Stimulated activated CD8-positive, alpha-beta memory T cell treated with anti-CD3 and anti-CD28 coated beads, Interleukin-7, amount 100 ng/mL, for 48 hours (primary cell): ENCODE measurements around the gene SRC.

Experiments
- DNase-seq, 2 donors: peaks; one replicate each; pipeline ENCODE4 v3.0.0-alpha.2; 2020; ENCODE audit warnings: low read depth in 1 of 2; ENCODE audit errors: extremely low read depth in 1 of 2

The SRC gene

DNA sequence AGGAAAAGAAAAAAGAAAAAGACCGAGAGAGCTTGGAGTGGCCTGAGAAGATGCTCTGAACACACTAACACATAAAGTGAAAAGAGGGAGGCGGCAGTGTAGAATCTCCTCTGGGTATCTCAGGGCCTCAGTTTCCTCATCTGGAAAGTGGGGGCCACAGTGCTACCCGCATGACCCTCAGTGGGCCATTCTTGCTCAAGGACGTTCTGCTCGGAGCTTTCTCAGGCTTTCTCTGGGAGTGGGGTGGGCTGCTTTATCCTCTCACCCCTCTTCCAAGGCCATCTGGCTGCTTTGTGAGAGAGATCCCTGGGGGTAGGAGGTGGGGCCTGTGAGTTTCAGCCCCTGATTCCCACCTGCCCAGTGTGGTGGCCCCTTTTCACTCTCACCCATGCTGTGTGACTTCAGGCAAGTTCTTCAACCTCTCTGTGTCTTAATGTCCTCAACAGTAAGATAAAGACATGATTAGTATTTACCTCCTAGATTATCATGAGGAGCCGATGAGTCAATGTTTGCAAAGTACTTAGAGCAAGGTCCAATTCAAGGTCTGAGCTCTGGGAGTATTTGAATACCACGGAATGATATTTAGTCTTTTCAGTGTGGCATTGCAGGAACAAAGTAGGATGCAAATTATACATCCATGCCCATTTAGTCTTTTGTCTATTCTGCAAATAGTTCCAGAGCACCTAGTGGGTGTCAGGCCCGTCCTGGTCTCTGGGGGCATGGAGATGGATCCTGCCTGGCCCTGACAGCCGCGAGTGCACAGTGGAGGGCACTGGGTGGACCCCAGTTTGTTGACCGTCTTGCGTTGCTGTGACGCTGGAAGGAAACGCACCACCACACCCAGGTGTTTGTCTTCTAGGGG is 34.3 kb downstream of the SRC start:
- DNase-seq = no peak

DNA sequence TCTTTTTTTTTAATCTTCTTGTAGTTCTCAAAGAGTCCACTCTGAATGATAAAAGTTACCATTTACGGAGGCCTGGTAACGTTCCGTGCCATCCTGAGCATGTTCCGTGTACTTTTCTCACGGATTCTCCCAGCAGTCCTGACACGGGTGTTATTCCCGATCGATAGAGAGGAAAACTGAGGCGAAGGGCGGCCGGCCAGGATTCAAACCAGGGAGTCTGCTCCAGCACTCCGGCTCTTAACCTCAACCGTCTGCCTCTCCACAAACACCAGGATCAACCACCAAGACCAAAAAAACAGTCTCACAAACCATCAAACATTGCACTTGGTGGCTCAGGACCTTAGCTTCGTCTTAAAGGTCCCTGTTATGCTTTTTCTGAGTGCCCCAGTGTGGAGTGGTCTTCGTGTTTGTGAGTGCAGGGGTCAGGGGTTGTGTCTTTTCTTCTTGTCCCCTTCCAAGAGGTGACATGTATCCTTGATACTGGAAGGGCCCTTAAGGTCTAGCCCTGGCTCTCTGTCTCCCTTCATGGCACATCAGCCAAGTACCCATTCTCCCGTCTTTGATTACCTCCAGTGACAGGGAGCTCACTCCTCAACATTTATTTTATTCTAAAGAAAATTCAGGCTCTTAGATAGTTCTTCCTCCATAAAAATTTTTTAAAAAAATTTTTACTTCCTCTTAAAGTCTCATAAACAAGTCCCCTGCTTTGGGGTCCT is 35.1 kb downstream of the SRC start:
- DNase-seq = no peak

DNA sequence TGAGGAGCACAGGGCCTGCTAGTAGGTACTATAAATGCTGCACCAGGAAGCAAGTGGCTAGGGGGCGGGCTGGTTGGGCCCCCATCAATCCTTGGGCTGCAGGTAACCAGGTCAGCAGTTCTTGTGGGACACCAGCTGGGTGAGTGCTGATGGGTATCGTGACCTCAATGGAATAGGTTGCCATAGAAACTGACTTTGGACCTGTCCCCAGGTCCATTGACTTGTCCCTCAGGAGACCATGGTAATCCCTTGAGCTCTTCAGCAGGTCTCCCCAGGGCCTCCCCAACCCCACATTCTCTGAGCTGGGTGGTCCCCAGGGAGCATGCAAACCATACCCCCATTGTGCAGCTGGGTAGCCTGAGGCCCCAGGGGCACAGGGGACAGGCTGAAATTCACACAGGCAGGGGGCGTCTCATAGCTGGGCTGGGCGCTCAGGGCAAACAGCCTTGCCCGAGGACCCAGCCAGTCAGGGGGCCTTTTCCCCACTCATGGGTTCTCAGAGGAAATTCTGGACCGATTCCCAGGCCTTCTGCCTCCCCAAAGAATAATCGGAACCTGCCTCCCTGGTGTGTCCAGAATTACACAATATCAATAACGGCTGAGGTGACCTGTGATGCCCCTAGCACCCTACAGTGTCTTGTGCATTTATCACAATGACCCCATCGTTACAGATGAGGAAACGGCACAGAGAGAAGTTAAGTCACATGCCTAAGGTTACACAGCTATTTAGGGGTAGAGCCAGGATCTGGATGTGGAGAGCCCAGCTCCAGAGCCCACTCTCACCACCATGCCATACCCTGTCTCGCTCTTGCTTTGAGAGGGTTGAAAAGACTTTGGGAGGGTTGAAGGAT is 35.9 kb downstream of the SRC start:
- DNase-seq = no peak

DNA sequence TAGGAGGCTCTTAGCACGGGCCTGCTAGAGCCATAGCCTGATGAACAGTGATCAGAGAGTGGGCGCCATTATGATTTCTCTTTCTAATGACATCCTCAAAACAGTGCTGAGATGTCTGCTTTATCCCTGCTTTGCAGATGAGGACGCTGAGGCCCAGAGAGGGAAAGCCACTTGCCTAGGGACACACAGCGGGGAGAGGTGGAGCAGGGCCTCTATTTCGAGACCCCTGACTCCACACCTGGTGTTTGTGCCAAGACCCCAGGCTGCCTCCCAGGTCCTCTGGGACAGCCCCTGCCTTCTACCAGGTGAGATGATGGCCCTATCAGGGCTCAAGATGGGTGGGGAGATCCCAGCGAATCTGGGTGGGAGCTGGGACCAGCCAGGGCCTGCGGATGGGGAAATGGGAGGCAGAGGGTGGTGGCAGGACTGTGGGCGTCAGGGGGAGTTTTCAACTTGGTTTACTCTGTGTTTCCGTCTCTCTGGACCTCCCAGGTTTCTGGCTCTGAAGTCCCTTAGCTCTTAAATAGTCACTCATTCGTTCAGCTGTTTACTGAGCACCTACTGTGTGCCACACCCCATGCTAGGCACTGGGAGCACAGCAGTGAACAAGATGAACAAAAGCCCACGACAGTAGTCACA is 36.7 kb downstream of the SRC start:
- no peak for DNase-seq

DNA sequence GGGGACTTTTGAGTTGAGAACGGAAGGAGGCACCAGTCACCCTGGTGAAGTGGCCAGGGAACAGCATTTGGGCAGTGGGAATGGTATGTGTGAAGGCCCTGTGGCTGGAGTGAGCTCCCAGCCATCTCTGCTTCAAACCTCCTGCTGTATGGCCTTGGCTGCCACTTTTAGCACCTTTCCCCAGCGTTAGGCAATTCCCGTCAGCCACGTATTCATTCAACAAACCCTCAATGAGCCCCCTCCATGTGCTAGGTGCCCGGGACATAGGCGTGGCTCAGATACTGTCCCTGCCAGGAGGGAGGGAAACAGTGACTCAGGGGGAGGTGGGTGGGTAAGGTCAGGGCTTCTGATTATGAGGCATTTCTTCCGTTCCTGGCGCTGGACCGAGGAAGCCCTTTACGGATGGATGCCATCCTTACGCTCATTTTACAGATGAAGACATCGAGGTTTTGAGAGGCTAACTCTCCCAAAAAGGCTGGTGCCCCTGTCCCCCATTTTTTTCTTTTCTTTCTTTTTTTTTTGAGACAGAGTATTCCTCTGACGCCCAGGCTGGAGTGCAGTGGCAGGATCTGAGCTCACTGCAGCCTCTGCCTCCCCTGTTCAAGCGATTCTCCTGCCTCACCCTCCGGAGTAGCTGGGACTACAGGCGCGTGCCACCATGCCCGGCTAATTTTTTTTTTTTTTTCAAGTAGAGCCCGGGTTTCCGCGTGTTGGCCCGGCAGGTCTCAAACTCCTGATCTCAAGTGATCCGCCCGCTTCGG is 37.5 kb downstream of the SRC start:
- DNase-seq = no peak

DNA sequence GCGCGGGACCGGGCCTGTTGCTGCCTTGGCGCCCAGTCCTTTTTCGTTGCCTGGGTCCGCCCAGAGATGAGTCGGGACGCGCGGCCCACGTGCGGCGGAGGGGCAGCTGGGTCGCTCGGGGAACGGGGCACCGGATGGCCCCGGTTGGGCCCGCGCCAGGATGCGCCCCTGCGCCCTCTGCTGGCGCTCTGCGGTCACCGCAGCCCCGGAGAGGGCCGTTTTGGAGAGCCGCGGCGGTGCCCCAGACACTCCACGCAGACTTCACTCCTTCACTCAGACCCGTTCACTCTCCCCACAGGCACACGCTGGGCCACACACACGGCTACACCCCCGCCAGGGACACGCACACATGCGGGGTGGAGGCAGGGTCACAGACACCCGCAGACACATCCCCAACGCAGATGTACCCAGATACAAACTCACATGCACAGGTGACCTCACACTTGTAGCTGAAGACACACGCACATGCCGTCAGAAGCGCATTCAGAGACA is 38.8 kb downstream of the SRC start:
- DNase-seq = peak; percentile 42 to 66

DNA sequence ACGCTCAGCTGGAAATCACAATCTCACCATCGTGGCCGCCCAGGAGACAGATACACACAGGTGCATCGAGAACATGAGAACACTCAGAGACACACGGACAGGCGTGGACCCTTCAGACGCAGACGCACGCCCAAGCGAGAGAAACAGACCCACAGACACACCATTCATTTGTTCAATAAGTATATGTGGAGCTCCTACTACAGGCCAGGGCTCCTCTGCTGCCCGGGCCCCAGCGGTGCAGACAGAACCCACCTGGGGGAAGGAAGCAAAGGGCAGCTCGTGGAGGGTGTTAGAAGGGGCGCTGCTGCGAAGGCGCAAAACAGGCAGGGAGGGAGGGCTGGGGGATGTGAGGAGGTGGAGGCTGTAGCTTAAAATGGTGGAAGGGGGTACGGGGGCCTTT is 39.2 kb downstream of the SRC start:
- DNase-seq = no peak

DNA sequence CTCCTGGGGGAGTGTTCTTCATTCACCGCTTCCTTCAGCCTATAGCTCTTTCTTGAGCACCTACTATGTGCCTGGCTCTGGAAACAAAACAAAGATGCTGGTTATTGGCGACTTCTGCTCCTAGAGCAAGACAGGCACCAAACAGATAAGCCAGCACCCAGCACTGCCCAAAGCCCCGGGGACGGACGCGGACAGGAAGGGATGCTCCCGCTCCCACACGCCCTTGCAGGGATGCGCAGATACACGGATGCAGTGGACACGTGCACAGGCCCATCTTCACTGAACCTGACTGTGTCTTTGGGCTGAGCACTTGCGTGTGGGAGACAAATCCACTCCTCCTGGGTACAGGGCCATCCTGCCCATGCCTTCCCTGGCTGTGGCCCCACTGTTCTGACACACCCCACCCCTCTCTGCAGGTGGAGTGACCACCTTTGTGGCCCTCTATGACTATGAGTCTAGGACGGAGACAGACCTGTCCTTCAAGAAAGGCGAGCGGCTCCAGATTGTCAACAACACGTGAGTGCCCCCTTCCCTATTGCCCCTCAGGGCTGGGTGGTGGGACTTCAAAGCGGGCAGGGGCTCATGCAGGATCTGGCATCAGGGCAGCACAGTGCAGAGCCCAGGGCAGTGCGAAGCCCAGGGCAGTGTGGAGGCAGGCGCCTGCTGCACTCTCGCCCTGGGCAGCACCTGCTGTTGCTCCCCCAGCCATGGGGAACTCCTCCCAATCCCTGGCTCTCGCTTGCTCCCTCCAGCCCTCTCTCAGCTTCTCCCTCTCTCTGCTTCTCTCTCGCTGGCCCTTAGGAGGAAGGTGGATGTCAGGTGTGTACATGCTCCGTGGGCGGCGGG is 39.9 kb downstream of the SRC start:
- DNase-seq = no peak

DNA sequence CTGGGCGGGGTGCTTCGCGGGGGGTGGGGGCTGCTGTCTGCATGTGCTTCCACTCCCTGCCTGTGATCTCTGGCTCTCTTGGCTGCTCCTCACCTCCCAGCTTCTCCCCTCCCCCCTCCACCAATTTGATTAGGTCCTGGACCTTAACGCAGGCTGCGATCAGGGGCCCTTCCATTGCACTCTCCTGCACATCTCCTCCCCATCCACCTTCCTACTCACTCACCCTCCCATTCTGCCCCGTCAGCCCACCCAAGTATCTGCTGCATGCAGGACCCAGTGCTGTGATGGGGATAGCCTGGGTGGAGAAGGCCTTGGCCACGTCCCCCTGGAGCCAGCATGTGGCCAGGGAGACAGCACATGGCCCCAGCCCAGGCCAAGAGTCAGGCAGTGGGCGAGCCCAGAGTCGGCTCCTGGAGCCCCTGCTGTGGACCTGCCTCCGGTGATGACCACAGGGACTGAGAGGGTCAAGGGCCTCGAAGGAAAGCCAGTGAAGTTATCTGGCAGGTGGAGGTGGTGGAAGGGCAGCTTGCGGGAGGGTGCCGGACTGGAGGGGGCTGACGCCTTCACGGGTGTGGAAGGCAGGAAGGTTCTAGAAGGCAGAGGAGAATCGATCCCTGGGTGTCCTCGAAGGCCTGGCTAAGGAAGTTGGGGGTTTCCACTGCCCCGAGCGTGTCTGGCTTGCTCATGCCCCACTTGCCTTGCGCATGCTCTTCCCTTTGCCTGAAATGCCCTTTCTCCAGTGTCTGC is 40.7 kb downstream of the SRC start:
- no peak for DNase-seq

DNA sequence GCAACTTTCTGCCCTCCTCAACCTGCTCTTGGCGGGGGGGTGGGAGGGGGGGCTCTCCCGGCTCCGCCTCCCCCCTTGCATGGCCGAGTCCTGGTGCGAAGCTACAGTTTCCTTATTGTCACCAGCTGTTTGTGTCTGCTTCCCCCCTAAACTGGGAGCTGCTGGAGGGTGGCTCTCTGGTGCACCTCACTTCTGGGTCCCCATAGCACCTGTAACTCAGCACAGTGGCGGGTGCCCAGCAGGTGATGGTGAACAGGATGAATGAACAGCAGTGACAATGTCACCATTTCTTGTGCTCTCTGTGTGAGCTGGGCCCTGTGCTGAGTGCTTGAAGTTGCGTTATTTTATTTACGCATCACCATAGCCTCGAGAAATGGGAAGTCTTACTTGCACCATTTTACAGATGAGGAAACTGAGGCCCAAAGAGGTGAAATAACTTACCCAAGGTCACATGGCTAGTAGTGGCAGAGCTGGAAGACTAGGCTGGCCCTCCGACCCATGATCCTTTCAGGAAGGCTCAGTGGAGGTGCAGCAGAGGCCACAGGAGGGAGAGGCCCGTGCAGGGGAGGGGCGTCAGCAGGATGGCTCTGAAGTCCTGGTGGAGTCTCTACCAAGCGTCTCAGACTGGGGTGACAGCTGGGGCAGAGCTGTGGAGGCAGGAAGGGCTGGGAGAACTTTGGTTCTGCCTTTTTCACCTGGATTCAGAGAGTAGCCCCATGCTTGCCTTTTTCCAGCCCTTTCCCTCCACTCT is 41.8 kb downstream of the SRC start:
- DNase-seq = no peak

DNA sequence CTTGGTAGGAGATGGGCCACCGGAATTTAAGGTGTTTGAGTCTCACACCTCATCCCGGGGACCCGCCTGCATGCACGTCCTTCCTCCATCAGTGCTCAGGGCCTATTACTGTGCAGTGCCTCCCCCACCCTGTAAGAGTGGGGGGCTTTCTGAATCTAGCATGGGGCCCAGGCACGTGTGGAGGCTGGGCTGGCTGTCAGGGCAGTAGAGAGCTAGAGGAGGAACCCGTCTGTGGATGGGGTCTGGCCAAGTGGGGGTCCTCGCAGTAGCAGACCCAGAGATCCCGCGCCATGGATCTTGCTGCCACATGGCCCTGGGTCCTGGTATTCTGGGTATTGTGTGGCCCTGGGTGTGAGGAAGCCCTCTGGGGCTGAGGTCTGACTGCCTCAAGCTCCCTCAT is 42.9 kb downstream of the SRC start:
- DNase-seq = no peak

DNA sequence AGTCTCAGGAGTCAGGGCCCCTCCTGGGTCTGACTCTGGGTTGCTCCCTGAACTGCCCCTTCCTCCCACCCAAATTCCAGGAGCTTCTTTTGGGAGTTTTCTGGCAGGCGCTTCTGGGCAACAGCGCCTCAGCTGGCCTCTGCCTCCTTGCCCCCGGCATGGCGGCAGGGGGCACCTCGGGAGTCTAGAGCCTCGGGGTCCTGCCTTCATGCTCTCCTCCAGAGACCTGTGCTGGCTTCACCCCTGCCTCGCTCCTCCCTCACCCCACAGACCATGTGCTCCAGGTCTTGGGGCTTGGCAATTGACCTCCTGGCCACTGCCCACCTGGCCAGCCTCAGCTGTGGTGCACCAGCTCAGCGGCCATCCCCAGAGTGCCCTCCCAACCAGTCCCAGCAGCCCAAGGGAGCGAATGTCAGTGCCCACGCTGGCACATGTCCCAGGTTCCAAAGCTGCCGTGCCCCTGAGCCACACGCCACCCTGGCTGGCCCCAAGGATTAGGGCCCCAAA is 43.4 kb downstream of the SRC start:
- no peak for DNase-seq

DNA sequence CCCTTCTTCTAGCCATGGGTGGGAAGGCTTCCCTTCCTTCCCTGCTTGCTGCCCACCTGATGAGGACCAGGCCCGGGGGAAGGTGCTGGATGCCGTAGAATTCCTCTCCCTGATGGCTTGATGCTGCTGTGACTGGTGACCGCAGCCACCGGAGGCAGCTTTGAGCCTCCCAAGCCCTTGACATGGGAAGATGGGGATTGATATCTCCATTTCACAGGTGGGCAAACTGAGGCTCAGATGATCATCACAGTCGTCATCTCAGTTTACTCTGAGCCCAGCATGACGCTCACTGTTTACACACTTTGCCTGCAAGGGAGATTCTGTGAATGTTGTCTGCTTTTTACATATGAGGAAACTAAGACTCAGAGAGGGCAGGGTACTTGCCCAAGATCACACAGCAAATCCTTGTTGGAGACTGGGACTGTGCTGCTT is 43.9 kb downstream of the SRC start:
- no peak for DNase-seq

DNA sequence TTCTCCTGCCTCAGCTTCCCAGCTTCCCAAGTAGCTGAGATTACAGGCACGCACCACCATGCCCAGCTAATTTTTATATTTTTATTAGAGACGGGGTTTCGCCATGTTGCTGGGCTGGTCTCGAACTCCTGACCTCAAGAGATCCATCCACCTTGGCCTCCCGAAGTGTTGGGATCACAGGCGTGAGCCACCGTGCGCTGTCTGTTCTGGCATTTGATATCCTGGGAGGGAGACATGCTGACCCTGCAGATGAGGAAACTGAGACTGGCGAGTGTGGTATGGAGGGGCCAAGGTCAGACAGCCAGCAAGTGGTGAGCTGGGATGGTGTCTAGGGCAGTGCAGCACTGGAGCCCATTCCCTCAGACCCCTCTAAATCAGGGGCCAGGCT is 44.6 kb downstream of the SRC start:
- DNase-seq = no peak

DNA sequence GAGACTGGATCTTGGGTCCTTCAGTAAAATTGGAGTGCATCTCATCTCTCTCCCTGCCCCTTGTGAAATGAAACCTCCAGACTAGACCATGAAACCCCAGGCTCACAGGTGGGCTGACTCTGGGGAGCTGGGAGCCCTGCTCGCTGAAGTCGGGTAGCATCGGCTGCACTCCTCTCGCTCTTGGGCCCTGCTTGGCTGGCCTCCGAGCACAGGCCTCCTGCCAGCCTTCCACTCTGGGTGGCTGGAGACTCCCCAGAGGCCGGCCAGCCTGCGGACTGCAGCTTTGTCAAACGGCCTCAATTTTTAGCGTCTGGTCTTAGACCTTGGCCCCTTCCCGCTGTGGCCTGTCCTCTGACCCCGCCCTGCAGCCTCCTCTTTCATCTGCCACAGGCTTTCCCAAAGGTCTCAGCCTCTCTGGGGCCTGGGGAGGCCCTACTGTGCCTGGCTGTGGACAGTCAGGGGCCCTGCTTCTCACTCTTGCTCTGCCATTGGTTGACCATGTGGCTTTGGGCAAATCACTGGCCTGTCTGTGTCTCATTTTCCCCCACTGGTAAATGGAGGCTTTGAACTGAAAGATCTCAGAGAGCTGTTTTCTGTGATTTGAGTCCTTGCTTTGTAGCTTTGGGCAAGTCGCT is 45.1 kb downstream of the SRC start:
- no peak for DNase-seq

DNA sequence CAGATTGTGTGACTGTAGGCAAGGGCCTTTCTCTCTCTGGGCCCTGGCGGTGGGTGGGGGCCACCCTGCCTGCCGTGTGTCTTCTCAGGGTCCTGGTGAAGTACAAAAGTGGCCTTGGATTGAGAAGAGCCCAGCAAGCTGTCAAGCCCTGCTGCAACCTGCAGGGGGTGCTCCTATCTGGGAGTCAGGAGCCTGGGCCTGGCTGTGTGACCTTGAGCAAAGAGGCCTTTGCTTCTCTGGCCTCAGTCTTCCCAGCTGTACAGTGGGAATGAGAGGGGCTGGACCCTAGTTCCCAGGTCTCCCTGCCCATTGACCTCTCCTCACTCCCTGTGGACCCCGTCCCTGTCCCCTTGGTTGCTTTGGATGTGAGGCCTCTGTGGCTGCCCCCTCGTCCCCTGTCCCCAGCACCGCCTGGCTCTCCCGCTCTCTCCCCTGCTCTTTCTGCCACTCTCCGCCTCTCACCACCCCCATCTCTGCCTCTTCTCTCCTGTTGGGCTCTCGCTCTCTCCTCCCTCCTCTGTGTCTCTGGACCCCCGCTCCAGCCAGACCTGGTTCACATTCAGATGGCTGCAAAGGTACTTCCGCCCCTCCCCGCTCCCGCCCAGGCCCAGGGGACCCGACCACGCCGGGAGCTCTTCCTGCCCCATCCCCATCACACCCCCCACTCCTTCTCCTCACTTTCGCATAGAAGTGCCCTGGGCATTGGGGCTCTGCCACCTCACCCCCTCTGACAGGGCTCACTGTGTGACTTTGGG is 46.7 kb downstream of the SRC start:
- DNase-seq = no peak
